HEK293T (cell line): ENCODE measurements around the gene SURF4.

ENCODE experiments used
- BHLHE40 ChIP-seq: fragments of 450-650 bp; IDR thresholded peaks from 2 replicates; pipeline ENCODE4 v1.6.1; 2016; ENCODE audit warnings: mild to moderate bottlenecking, moderate library complexity, borderline replicate concordance
- ELF4 ChIP-seq: fragments of 450-650 bp; IDR thresholded peaks from 2 replicates; pipeline ENCODE4 v1.6.1; 2017; ENCODE audit warnings: antibody characterized with exemption
- FOXA1 ChIP-seq: fragments of 450-650 bp; IDR thresholded peaks from 2 replicates; pipeline ENCODE4 v1.6.1; 2016; ENCODE audit warnings: mild to moderate bottlenecking
- FOXM1 ChIP-seq: fragments of 450-650 bp; IDR thresholded peaks from 2 replicates; pipeline ENCODE4 v1.6.1; 2017; ENCODE audit warnings: mild to moderate bottlenecking, borderline replicate concordance
- TARDBP ChIP-seq: fragments of 450-650 bp; IDR thresholded peaks from 2 replicates; pipeline ENCODE4 v1.6.1; 2016

DNA sequence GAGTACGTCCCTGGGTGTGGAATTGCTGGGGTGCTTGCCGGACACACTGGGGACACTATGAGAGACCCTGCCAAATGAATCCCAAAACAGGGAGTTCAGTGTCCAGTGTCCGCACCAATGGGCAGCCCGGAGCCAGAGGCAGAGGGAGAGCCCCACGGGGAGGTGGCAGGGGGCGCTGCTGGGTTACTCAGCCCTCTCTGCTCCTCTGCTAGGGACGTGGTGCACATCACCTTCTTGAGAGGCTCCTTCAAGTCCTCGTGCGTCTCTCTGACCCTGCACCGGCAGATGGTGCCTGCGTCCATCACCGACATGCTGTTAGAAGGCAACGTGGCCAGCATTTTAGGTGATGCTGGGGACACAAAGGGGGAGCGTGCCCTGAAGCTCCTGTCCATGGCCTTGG, 21.1 kb upstream of the SURF4 start:
- TF ChIP-seq BHLHE40, result no peak
- no peak for TF ChIP-seq FOXM1
- TF ChIP-seq TARDBP, result no peak
- TF ChIP-seq FOXA1, result no peak
- TF ChIP-seq ELF4, result no peak
